ENCODE data around the gene CRTC3. TPM values are rescaled to one million over a fixed set of nuclear protein-coding genes. Genes with fewer than 3 reads are reported as not detected.

CRTC3 gene
- total RNA-seq, 1 experiment from 2014 or later = 35.3 TPM

GRCh38 chr15:90560229-90560776 lies 30.6 kb downstream of the CRTC3 start:
- no peak for TF ChIP-seq CTCF (conservative IDR thresholded peaks at IDR 0.05; ENCODE audit: low read depth, low read length)
- TF ChIP-seq EZH2 (IDR thresholded peaks at IDR 0.05; ENCODE audit: borderline replicate concordance, low read depth, low read length, poor library complexity, severe bottlenecking) = no peak
- Histone ChIP-seq H3K36me3 (ENCODE audit: insufficient read depth, low read length, poor library complexity, severe bottlenecking) (no peaks in the 10 kb centered on the region), H3K4me3 (ENCODE audit: low read depth, low read length, poor library complexity, severe bottlenecking) (no peak overlapping the region), H3K27ac (ENCODE audit: low read depth, low read length, poor library complexity, severe bottlenecking) (no peak overlapping the region), H3K27me3 (replicated peaks; ENCODE audit: insufficient read depth, low read depth, low read length, poor library complexity) (no peaks in the 10 kb centered on the region), H3K9me3 (ENCODE audit: low read depth, low read length, poor library complexity, severe bottlenecking) (no peaks in the 10 kb centered on the region), H3K4me1 (ENCODE audit: insufficient read depth, low read length, poor library complexity, severe bottlenecking) (peaks cover 37% of the 10 kb centered on the region)
- no TSS peak for BruUV-seq (replicated peaks)
- intact Hi-C loops (cut with micrococcal nuclease; ENCODE audit: unreplicated experiment) = no loop called here
- POLR2A ChIA-PET (ENCODE audit: low non-redundant PET) = no interaction called here
- peak; percentile 62 for DNase-seq (ENCODE audit: low spot score)
- CTCF ChIA-PET = interaction anchor here (0.5 kb wide), 1 partner anchor 48 kb away, joined by 8 read pairs; no protein-coding TSS in a partner anchor

GRCh38 chr15:90561344-90562244 lies 31.9 kb downstream of the CRTC3 start:
- Histone ChIP-seq H3K36me3 (ENCODE audit: insufficient read depth, low read length, poor library complexity, severe bottlenecking) (no peaks in the 10 kb centered on the region), H3K27me3 (replicated peaks; ENCODE audit: insufficient read depth, low read depth, low read length, poor library complexity) (no peaks in the 10 kb centered on the region), H3K4me1 (ENCODE audit: insufficient read depth, low read length, poor library complexity, severe bottlenecking) (peaks cover 37% of the 10 kb centered on the region), H3K9me3 (ENCODE audit: low read depth, low read length, poor library complexity, severe bottlenecking) (peaks cover 2% of the 10 kb centered on the region), H3K4me3 (ENCODE audit: low read depth, low read length, poor library complexity, severe bottlenecking) (no peak overlapping the region), H3K27ac (ENCODE audit: low read depth, low read length, poor library complexity, severe bottlenecking) (no peak overlapping the region)
- CTCF ChIA-PET = interaction anchor here (0.6 to 0.9 kb wide), 2 partner anchors 9 to 30 kb away, joined by 3 read pairs; no protein-coding TSS in a partner anchor
- no TSS peak for BruUV-seq (replicated peaks)
- no peak for TF ChIP-seq EZH2 (IDR thresholded peaks at IDR 0.05; ENCODE audit: borderline replicate concordance, low read depth, low read length, poor library complexity, severe bottlenecking)
- no peak for TF ChIP-seq CTCF (conservative IDR thresholded peaks at IDR 0.05; ENCODE audit: low read depth, low read length)
- POLR2A ChIA-PET (ENCODE audit: low non-redundant PET) = interaction anchor here (0.5 to 0.6 kb wide), 2 partner anchors 16 to 473 kb away, joined by 3 to 5 read pairs; no protein-coding TSS in a partner anchor
- DNase-seq (ENCODE audit: low spot score) = no peak
- intact Hi-C loops (cut with micrococcal nuclease; ENCODE audit: unreplicated experiment) = no loop called here

- Histone ChIP-seq H3K4me1 (ENCODE audit: insufficient read depth, low read length, poor library complexity, severe bottlenecking) (peaks cover 32% of the 10 kb centered on the region), H3K4me3 (ENCODE audit: low read depth, low read length, poor library complexity, severe bottlenecking) (no peak overlapping the region), H3K36me3 (ENCODE audit: insufficient read depth, low read length, poor library complexity, severe bottlenecking) (no peaks in the 10 kb centered on the region), H3K27me3 (replicated peaks; ENCODE audit: insufficient read depth, low read depth, low read length, poor library complexity) (no peaks in the 10 kb centered on the region), H3K27ac (ENCODE audit: low read depth, low read length, poor library complexity, severe bottlenecking) (no peak overlapping the region), H3K9me3 (ENCODE audit: low read depth, low read length, poor library complexity, severe bottlenecking) (peaks cover 8% of the 10 kb centered on the region)
- TF ChIP-seq EZH2 (IDR thresholded peaks at IDR 0.05; ENCODE audit: borderline replicate concordance, low read depth, low read length, poor library complexity, severe bottlenecking) (no peak), CTCF (conservative IDR thresholded peaks at IDR 0.05; ENCODE audit: low read depth, low read length) (no peak)
- ChIA-PET CTCF (no interaction called here), POLR2A (ENCODE audit: low non-redundant PET) (no interaction called here)
- BruUV-seq (replicated peaks) = no TSS peak
- intact Hi-C loops (cut with micrococcal nuclease; ENCODE audit: unreplicated experiment) = no loop called here
- no peak for DNase-seq (ENCODE audit: low spot score)
These were observed 32.9 kb downstream of the CRTC3 start for GRCh38 chr15:90562669-90563068.

All from A673 (cell line).